Measurements from ENCODE around the gene ANO1.

GRCh38 chr11:70127653-70128434 is 49.7 kb downstream of the ANO1 start:
- TF ChIP-seq CTCF (IDR thresholded peaks at IDR 0.05) = no peak
- no peak for TF ChIP-seq POLR2A (IDR thresholded peaks at IDR 0.05)

Data from Peyer's patch (tissue), 4 donors.